PC-9 (cell line): ENCODE results near the gene SUGCT. TPM values are rescaled to one million over a fixed set of nuclear protein-coding genes. Genes with fewer than 3 reads are reported as not detected.
"Not testable (repeated sequence)": the region's sequence is repeated elsewhere in the genome, so short reads cannot be mapped to it uniquely, and the experiment has no call there.

Experiments used
- BruUV-seq: library from RNA; stranded (reverse); fragments of 400-500 nt; replicated peaks from 2 replicates; lab custom pipeline; 2021; lab: Mats Ljungman, UMichigan
- CTCF ChIA-PET: fragments of 300-600 bp; sonication (Branson Sonifier 250); formaldehyde crosslinking; loops from one replicate; lab custom pipeline; 2022; ENCODE audit warnings: antibody characterized with exemption; lab: Charles Lee
- POLR2A ChIA-PET: fragments of 300-600 bp; sonication (Branson Sonifier 250); formaldehyde crosslinking; loops from one replicate; lab custom pipeline; 2022; ENCODE audit warnings: antibody characterized with exemption; ENCODE audit not compliant: unreplicated experiment; lab: Charles Lee
- DNase-seq, 2 experiments: peaks; one replicate each; pipeline versions ENCODE4 v3.0.0 to v3.0.0-alpha.2; 2015 to 2022; ENCODE audit warnings: mixed read lengths in 1 of 2
- H2AFZ ChIP-seq: fragments of 200-600 bp; sonication (generic); 2 replicates; pipeline ENCODE4 v1.8.1; 2017; ENCODE audit warnings: antibody characterized with exemption
- H3F3A ChIP-seq: fragments of 200-600 bp; sonication (generic); 2 replicates; pipeline ENCODE4 v1.8.1; 2017; ENCODE audit warnings: antibody characterized with exemption, mild to moderate bottlenecking, low read depth; ENCODE audit not compliant: insufficient read depth
- H3K27ac ChIP-seq: fragments of 200-600 bp; sonication (generic); 2 replicates; pipeline ENCODE4 v1.6.1; 2016; ENCODE audit warnings: mixed run types
- H3K27me3 ChIP-seq: fragments of 200-600 bp; sonication (generic); 2 replicates; pipeline ENCODE4 v1.6.1; 2016; ENCODE audit warnings: low read depth, mixed run types; ENCODE audit not compliant: insufficient read depth
- H3K36me3 ChIP-seq: fragments of 200-600 bp; sonication (generic); 2 replicates; pipeline ENCODE4 v1.6.1; 2016; ENCODE audit warnings: low read depth, mixed run types
- H3K4me1 ChIP-seq: fragments of 200-600 bp; sonication (generic); replicated peaks from 2 replicates; pipeline ENCODE4 v1.6.1; 2016; ENCODE audit warnings: mixed run types; ENCODE audit not compliant: insufficient read depth
- H3K4me2 ChIP-seq: fragments of 200-600 bp; sonication (generic); 2 replicates; pipeline ENCODE4 v1.6.1; 2017; ENCODE audit warnings: mixed run types
- H3K4me3 ChIP-seq: fragments of 200-600 bp; sonication (generic); 2 replicates; pipeline ENCODE4 v1.6.1; 2016; ENCODE audit warnings: mixed run types
- H3K79me2 ChIP-seq: fragments of 200-600 bp; sonication (generic); 2 replicates; pipeline ENCODE4 v1.6.1; 2017; ENCODE audit warnings: low read depth, mixed run types
- H3K9me2 ChIP-seq: fragments of 200-600 bp; sonication (generic); 2 replicates; pipeline ENCODE4 v1.8.1; 2017; ENCODE audit warnings: mild to moderate bottlenecking; ENCODE audit not compliant: insufficient read depth
- H3K9me3 ChIP-seq: fragments of 200-600 bp; sonication (generic); 2 replicates; pipeline ENCODE4 v1.8.1; 2016; ENCODE audit warnings: low read depth; ENCODE audit not compliant: insufficient read depth
- H4K20me1 ChIP-seq: fragments of 200-600 bp; sonication (generic); 2 replicates; pipeline ENCODE4 v1.8.1; 2017; ENCODE audit not compliant: insufficient read depth
- CTCF ChIP-seq: fragments of 200-600 bp; sonication (generic); conservative IDR thresholded peaks from 2 replicates; pipeline ENCODE4 v1.6.1; 2017; ENCODE audit warnings: mixed run types, antibody characterized with exemption, mild to moderate bottlenecking, moderate library complexity
- EZH2 ChIP-seq: fragments of 200-600 bp; sonication (generic); IDR thresholded peaks from 2 replicates; pipeline ENCODE4 v1.8.0; 2017; ENCODE audit warnings: antibody characterized with exemption, low read depth
- intact Hi-C: fragments of 100-400 bp; cut with micrococcal nuclease; formaldehyde crosslinking; loops from one replicate; pipeline ENCODE4 v1.10.0; 2022; ENCODE audit not compliant: unreplicated experiment
- total RNA-seq: library from RNA; stranded (reverse); gene quantifications from 2 replicates; pipeline ENCODE4 v1.2.3, GENCODE V29; 2021

SUGCT gene
- total RNA-seq, 1 experiment from 2014 or later, result 3.5 TPM

GRCh38 chr7:40599836-40600235 lies 465.0 kb downstream of the SUGCT start:
- CTCF ChIA-PET, result no interaction called here
- TF ChIP-seq CTCF (no peak), EZH2 (no peak)
- Histone ChIP-seq H3K4me2 (no peak overlapping the region), H3K79me2 (no peaks in the 10 kb centered on the region), H3K27me3 (no peaks in the 10 kb centered on the region), H3K9me3 (peaks cover 7% of the 10 kb centered on the region; the same call in 1 of the 2 replicates), H3K9me2 (peaks cover 3% of the 10 kb centered on the region; the same call in 1 of the 2 replicates), H3K4me1 (no peaks in the 10 kb centered on the region), H2AFZ (no peak overlapping the region), H4K20me1 (no peaks in the 10 kb centered on the region), H3F3A (no peaks in the 10 kb centered on the region), H3K4me3 (no peak overlapping the region), H3K36me3 (no peaks in the 10 kb centered on the region), H3K27ac (no peak overlapping the region)
- POLR2A ChIA-PET, result no interaction called here
- BruUV-seq, result no TSS peak
- intact Hi-C loops, result no loop called here
- no peak for DNase-seq

- CTCF ChIA-PET, POLR2A ChIA-PET, H3K36me3 ChIP-seq, H3K4me2 ChIP-seq, H3K27me3 ChIP-seq, H3K4me3 ChIP-seq, intact Hi-C loops, H3K79me2 ChIP-seq, H3F3A ChIP-seq, H3K4me1 ChIP-seq, H3K27ac ChIP-seq, H4K20me1 ChIP-seq, DNase-seq, H3K9me3 ChIP-seq, H3K9me2 ChIP-seq, BruUV-seq, H2AFZ ChIP-seq: not testable (repeated sequence)
These were observed 467.5 kb downstream of the SUGCT start for GRCh38 chr7:40602351-40602750.

- Histone ChIP-seq H3K27me3 (no peaks in the 10 kb centered on the region), H3F3A (no peaks in the 10 kb centered on the region), H3K4me2 (no peak overlapping the region), H2AFZ (no peak overlapping the region), H3K27ac (no peak overlapping the region), H3K4me3 (no peak overlapping the region), H4K20me1 (no peaks in the 10 kb centered on the region), H3K36me3 (no peaks in the 10 kb centered on the region), H3K9me2 (no peaks in the 10 kb centered on the region), H3K9me3 (peaks cover 7% of the 10 kb centered on the region; the same call in 1 of the 2 replicates), H3K4me1 (no peaks in the 10 kb centered on the region), H3K79me2 (no peaks in the 10 kb centered on the region)
- intact Hi-C loops, result no loop called here
- ChIA-PET CTCF (no interaction called here), POLR2A (no interaction called here)
- TF ChIP-seq CTCF, result no peak
- TF ChIP-seq EZH2, result no peak
- DNase-seq, result no peak
- no TSS peak for BruUV-seq
These were observed 470.0 kb downstream of the SUGCT start for GRCh38 chr7:40604601-40605438.
